Measurements from ENCODE around the gene DENND6A. TPM values are rescaled to one million over a fixed set of nuclear protein-coding genes. Genes with fewer than 3 reads are reported as not detected.

DENND6A gene
- total and polyA plus RNA-seq, 2 of the 13 experiments (the other 11 are each of a cell fraction or from before 2014, with no cell fraction given): 9.4 to 11.1 TPM

GRCh38 chr3:57733790-57734189 is 40.9 kb upstream of the DENND6A start (continued):
- TF ChIP-seq BCLAF1 (IDR thresholded peaks at IDR 0.05): no peak
- TF ChIP-seq ZNF589 (CRISPR knock-in tag; conservative IDR thresholded peaks at IDR 0.05): no peak
- TF ChIP-seq ZNF616 (CRISPR knock-in tag; IDR thresholded peaks at IDR 0.05; ENCODE audit: low read depth): no peak
- no peak for TF ChIP-seq ZSCAN20 (CRISPR knock-in tag; IDR thresholded peaks at IDR 0.05; ENCODE audit: borderline replicate concordance)

GRCh38 chr3:57731311-57731710 is 38.4 kb upstream of the DENND6A start:
- H2AFZ ChIP-seq (ENCODE audit: low read length): no peak overlapping the region
- no peak for DNase-seq (ENCODE audit: low spot score)
- no peak for FAIRE-seq
- ChIA-PET POLR2A (no interaction called here), CTCF (ENCODE audit: low intra/inter-chr PET ratio, low total read pairs) (no interaction called here)
- no peak overlapping the region for H3K27ac ChIP-seq (ENCODE audit: extremely low read length, insufficient read depth, low read length)
- H3K79me2 ChIP-seq (ENCODE audit: insufficient read depth, low read length): no peaks in the 10 kb centered on the region
- no peak overlapping the region for H3K9ac ChIP-seq (ENCODE audit: insufficient read depth, low read depth, low read length)
- no peaks in the 10 kb centered on the region for H3K9me3 ChIP-seq (ENCODE audit: low read length)
- H3K36me3 ChIP-seq (replicated peaks in 1 of 2; ENCODE audit: control insufficient read depth in 1 of 2, insufficient read depth in 2 of 2, low read length in 2 of 2): no peaks in the 10 kb centered on the region
- no peak for ATAC-seq
- no peak overlapping the region for H3K4me3 ChIP-seq (replicated peaks in 1 of 3; ENCODE audit: insufficient read depth in 1 of 3, low read depth in 2 of 3, low read length in 3 of 3)
- no peaks in the 10 kb centered on the region for H4K20me1 ChIP-seq (ENCODE audit: insufficient read depth, low read length)
- in situ Hi-C loops (cut with HindIII; ENCODE audit: extremely low pct_ligation_motif_present, low pct_unique_long_range_greater_than_20kb) (no loop called here), intact Hi-C loops (cut with micrococcal nuclease; ENCODE audit: unreplicated experiment) (no loop called here)
- H3K27me3 ChIP-seq (ENCODE audit: control insufficient read depth in 1 of 2, insufficient read depth in 2 of 2, low read length in 2 of 2): no peaks in the 10 kb centered on the region
- no peak overlapping the region for H3K4me2 ChIP-seq (ENCODE audit: low read depth, low read length)
- BruUV-seq (replicated peaks): no TSS peak
- WGBS (ENCODE audit: low lambda C conversion rate): 8% methylated on average over 1 of the region's 1 CpG
- peaks cover 14% of the 10 kb centered on the region; the same call in 1 of the 2 replicates for H3K4me1 ChIP-seq (ENCODE audit: insufficient read depth, low read length)
- TF ChIP-seq LCORL (IDR thresholded peaks at IDR 0.05) (no peak), LCORL (CRISPR knock-in tag; IDR thresholded peaks at IDR 0.05) (no peak), SP2 (CRISPR knock-in tag; IDR thresholded peaks at IDR 0.05) (no peak), MAFK (conservative IDR thresholded peaks at IDR 0.05 in 1 of 2, IDR thresholded peaks at IDR 0.05 in 1 of 2; ENCODE audit: low read length in 2 of 2) (no peak), ZNF644 (CRISPR knock-in tag; IDR thresholded peaks at IDR 0.05; ENCODE audit: low read depth) (no peak), ZNF629 (CRISPR knock-in tag; conservative IDR thresholded peaks at IDR 0.05) (no peak), ZSCAN12 (CRISPR knock-in tag; IDR thresholded peaks at IDR 0.05) (no peak), ATF6 (CRISPR knock-in tag; conservative IDR thresholded peaks at IDR 0.05) (no peak), MAF1 (CRISPR knock-in tag; IDR thresholded peaks at IDR 0.05; ENCODE audit: borderline replicate concordance) (no peak), ETS1 (CRISPR knock-in tag; IDR thresholded peaks at IDR 0.05) (no peak)
